CD4-positive, alpha-beta T cell treated with Interleukin-17A for 4 hours (primary cell): ENCODE measurements around the gene CYB5A.
"Not testable (repeated sequence)": the region's sequence is repeated elsewhere in the genome, so short reads cannot be mapped to it uniquely, and the experiment has no call there.

Source experiments
- DNase-seq: peaks from one replicate; pipeline ENCODE4 v3.0.0-alpha.2; 2020; ENCODE audit warnings: mixed read lengths

Gene CYB5A

DNA sequence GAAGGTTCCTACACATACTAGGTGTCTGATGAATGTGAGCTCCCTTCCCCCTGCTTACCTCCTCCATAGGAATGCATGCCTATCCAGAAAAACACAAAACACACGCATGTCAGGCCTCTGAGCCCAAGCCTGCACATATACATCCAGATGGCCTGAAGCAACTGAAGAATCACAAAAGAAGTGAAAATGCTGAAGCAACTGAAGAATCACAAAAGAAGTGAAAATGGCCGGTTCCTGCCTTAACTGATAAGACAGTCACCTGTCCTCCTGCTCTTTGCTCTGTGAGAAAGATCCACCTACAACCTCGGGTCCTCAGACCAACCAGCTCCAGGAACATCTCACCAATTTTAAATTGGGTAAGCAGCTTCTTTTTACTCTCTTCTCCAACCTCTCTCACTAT, 1.2 kb upstream of the CYB5A start:
- not testable (repeated sequence) for DNase-seq

DNA sequence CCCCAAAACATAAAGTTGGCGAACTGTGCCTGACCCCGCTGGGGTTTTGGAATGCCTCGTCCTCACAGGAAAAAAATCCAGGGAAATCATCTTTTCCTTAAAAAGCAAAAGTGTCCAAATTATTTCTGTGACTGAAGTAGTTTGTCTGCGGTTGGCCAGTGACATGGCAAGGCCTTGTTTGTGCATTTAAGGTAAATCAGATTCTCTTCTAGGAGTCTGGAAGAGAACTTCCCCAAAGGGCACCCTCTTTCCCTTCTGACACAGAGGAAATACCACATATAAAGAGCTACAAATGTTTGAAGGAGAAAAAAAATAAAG, 737 bp upstream of the CYB5A start:
- no peak for DNase-seq

DNA sequence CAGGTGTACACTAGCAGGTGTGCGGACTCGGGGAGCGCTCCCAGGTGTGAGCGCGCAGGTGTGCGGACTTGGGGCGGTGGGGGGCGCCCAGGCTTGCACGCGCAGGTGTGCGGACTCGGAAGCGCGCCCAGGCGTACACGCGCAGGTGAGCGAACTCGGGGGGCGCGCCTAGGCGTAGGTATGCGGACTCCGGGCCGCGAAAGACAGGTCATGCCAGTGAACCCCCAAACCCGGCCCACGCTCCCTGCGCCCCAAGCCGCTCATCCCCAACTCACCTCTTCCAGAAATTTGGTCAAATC, 342 bp downstream of the CYB5A start:
- no peak for DNase-seq

DNA sequence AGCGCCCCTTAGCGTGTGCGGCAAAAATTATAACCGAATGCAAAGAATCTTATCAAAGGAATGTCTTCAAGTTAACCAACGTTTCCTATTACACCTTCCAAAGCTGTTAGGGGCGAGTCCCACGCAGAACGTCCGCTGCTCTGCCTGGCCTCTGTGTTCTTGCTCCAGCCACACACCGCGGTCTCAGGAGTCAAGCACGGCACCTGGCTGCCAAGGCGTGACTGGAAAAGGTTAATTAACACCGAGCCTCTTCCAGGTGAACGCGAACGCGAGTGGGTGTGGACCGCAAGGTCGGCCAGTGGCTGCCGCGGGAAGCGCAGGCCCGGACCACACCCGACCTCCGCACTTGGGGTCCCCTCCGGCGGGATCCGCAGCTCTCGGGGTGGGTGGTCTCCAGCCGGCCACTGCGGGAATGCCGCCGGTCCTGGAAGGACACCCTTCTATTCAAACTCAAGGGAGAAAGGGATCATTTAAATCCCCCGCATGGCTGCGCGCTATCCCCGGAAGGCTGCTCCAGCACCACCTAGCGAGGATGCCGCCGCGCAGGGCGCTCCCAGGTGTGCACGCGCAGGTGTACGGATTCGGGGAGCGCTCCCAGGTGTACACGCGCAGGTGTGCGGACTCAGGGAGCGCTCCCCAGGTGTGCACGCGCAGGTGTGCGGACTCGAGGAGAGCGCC, 830 bp downstream of the CYB5A start:
- peak; percentile 53 for DNase-seq

DNA sequence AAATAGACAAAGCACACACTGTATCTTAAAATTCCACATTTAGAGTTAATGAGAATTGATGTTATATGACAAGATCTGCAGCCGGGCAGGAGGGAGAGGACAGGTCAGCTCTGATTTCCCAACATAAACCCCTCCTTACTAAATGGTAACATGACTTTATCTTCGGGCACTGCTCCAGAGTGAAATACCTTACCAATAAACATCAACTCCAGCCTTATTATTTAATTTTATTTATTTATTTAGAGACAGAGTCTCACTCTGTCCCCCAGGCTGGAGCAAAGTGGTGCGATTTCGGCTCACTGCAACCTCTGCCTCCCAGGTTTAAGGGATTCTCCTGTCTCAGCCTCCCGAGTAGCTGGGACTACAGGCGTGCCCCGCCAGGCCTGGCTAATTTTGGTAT, 1.7 kb downstream of the CYB5A start:
- no peak for DNase-seq

DNA sequence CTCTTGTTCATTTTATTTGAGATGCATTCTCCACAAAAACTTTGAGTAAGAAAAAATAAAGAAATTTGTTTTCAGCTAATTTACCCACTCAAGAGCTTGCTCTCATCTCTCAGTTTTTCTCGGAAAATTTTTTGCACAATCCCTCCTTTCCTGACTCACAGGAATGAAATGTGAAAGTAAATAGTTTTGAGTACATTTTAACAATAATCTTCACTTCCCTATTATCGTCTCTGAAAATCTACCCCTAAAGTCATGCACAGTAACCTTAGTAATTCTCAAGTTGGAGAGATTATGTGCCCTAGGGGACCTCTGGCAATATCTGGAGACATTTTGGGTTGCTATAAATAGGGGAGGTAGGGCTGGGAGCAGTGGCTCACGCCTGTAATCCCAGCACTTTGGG, 2.6 kb downstream of the CYB5A start:
- DNase-seq, result no peak

DNA sequence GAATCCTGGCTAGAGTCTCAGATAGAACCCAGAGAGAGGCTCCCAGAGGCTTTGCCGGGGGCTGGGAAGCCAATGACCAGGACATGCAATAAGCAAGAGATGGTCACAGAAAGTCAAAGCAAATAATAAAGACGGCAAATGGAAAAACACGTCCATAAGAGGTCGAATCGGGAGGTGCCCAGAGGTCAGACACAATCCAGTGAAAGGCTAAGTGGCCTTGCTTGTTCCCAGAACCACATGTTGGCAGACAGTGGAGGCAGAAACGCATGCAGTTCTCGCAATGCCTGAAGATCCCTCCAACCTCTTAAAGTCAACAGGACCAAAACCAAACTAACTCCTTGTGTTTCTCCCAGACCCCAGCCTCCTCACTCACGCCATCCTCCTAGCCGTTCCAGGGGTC, 3.0 kb downstream of the CYB5A start:
- no peak for DNase-seq

DNA sequence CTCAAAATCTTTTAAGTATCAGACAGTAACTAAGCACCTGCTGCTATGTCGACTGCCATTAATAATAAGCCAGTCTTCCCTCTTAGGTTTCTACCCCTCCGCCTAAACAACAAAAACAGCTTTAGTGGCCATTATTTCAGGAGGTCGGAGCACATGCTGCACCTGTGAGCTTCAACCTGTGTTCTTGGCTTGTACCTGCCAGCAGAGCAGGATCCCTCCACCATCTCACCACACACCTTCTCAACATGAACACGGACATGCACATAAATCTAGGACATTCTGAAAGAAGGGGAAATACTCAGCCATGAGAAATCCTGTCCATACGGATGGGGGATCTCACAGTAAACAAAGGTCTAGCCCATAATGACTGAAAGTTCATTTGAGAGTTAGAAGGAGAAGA, 3.7 kb downstream of the CYB5A start:
- DNase-seq, result no peak

DNA sequence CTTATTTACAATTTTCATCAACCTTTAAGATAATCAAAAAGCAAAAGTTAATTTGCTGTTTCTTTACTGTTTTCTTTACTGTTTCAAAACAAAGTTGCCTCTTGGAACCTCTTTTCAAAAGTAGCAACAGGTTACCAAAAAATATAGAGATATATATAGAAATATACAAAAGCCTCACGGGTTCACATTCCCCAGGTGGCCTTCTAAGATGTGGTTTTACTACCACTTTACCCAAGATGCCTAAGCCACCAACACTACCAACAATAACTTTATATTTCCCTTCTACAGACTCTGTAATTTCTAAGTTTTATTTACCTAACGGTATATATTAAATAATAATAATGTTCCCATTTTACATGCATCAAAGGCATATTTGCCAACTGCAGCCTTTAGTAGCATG, 4.9 kb downstream of the CYB5A start:
- DNase-seq, result no peak

DNA sequence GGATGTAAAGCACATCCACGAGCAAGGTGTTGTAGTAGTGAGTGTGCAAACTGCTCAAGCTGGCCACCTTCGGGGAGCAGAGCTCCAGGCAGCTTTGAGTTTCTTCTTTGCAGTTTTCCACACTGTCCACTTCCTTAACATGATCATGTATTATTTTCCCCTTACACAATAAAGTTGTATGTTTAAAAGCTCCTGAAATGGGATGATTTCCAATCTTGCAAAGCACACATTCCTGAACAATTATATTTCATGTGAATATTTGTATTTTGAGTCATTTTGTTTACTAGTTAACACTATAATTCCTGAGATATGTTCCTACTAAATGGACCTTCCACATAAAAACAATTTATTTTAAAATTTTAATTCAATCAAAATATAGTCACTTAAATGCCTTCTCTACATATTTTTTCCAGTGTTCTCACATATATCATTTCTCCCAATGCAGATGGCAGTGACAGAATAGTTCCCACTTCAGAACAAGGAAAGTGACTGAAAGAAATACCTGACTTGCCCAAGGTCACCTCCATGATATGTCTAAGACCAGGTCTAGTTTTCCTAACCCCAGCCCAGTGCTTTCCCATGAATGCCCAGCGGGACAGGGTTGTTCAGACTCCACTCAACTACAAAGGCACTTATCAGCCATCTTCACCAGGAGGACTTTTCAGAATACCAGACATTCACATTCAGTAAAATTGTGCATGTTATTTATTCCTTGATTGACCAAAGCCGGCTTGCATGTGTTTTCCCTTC, 5.5 kb downstream of the CYB5A start:
- no peak for DNase-seq

DNA sequence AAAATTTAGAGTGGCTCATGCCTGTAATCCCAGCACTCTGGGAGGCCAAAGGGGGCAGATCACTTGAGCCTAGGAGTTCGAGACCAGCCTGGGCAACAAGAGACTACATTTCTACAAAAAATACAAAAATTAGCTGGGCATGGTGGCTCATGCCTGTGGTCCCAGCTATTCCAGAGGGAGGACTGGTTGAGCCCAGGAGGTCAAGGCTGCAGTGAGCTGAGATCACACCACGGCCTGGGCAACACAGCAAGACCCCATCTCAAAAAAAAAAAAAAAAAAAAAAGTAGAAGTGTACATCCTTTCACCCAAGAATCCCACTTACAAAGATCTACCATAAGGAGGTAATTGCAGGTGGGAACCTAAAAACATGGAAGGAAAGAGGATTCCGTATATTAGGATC, 6.2 kb downstream of the CYB5A start:
- DNase-seq, result not testable (repeated sequence)

DNA sequence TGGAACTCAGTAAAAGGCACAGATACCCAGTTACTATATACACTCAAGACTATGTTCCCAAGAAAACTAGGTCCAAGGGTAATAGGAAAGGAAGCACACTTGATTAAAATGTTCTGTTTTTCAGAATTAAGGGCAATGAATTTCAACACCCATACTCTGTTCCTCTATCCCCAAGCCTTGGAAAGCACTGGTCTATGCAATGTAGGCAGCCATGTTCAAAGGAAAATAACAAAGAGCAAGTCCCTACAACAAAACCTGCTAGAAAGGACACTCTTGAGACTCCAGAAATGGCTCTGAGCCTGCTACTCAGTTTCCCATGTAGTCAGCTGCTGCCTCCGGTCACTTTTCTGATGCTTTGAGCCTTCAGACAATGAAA, 6.8 kb downstream of the CYB5A start:
- DNase-seq, result no peak

DNA sequence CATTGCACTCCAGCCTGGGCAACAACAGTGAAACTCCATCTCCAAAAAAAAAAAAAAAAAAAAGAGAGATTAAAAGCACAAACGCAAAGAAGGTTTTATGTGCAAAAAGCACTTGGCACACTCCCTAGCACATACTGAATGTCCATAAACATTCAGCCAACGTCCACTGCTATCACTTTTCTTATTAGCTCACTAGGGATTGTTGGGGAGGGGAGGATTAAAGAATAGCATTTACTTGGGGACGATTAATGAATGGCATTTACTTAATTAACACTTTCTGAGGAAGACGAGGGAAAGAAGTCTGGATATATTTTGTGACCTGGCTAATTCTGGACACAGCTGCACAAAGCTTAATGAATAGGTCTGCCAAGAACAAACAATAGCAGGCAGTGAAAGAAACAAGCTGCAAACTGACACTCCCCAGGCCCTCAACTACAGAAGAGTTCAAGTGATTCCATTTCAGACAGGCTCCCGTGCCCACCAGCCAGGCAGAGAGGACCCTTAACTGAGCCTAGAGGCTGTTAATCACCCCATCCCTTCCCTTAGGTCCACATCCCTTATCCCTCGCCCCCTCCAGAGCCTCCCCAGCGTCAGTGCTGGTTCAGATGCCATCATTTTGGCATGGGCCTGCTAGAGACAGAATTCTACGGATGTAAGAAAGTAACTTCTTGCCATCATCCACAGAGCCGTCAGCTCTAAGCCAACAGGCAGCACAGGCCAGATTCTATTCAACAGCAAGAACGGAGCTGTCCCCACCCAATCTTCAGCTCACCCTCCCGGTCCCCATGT, 7.4 kb downstream of the CYB5A start:
- no peak for DNase-seq

DNA sequence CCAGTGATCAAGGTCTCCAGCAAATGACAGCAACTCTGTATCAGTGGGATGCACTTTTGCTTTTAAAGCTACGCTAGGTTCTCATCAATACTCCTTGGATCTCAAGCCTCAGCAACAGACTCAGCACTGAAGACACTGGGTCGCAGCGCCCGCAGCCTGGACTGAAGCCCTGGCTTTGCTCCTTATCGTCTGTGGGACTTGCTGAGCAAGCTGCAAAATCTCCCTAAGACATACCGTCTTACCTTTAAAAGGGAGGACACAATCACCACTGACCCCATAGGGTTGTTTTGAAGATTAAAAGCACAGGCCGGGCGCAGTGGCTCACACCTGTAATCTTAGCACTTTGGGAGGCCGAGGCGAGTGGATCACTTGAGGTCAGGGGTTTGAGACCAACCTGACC, 8.1 kb downstream of the CYB5A start:
- DNase-seq, result no peak

DNA sequence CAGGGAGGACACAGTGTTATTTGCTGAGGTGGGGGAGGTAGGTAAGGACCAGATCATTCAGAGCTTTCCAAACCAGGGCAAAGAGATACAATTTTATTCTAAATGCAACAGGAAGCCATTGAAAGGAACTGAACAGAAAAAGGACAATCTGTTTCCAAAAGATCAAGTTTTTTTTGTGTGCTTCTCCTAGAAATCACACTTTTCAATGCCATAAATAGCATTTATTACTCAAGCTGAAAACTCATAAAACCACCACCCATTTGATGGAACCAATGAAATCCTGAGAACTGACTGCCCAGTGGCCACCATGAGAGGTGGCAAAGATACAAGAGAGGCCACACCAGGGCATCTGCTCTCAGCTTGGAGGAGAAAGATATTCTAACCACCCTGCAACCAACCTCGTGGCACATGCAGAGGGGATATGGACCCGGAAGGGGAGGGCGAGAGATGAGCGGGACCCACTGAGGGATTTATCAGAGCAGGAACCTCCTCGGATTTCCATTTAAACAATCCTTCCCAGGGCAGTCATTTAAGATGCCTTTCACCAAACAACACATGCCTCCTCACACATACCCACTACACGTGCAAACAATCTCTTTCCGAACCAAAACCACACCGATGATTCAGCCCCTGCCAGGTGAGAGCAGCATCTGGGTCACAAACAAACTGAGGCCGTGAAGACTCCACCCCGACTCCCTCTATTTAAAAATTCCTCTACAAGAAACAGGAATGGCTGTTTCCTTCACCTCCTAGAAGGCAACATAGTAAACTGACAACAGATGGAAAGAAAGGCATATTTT, 8.8 kb downstream of the CYB5A start:
- peak; percentile 27 for DNase-seq

DNA sequence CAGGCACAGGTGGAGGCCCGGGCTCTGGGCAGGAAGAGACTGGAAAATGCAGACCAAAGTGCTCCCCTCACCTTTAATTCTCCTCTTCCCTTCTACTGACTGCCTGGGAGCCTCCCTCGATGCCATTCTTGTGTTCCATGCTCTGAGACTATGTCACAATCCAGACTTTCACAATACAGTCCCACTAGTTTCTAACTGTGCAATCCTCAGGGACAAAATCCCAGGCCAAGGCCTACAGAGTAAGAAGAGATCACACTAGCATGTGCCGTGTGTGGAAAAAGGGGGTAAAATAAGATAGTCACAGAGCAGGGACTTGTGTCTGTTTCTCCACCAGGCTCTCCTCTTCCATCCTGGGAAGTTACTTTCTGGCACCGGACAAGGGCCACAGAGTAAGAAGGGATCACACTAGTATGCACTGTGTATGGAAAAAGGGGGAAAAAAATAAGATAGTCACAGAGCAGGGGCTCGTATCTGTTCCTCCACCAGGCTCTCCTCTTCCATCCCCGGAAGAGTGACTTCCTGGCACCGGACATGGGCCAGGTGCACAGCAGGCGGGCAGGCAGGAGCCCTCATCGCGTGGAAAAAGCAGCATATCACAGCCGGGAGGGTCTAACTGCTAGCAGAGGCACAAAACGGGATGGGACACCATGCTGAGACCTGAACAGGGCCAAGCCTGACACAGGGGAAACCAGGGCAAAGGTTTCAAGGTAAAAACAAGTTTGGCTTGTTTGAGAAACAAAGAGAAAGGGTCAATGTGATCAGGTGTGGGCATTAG, 9.6 kb downstream of the CYB5A start:
- no peak for DNase-seq

DNA sequence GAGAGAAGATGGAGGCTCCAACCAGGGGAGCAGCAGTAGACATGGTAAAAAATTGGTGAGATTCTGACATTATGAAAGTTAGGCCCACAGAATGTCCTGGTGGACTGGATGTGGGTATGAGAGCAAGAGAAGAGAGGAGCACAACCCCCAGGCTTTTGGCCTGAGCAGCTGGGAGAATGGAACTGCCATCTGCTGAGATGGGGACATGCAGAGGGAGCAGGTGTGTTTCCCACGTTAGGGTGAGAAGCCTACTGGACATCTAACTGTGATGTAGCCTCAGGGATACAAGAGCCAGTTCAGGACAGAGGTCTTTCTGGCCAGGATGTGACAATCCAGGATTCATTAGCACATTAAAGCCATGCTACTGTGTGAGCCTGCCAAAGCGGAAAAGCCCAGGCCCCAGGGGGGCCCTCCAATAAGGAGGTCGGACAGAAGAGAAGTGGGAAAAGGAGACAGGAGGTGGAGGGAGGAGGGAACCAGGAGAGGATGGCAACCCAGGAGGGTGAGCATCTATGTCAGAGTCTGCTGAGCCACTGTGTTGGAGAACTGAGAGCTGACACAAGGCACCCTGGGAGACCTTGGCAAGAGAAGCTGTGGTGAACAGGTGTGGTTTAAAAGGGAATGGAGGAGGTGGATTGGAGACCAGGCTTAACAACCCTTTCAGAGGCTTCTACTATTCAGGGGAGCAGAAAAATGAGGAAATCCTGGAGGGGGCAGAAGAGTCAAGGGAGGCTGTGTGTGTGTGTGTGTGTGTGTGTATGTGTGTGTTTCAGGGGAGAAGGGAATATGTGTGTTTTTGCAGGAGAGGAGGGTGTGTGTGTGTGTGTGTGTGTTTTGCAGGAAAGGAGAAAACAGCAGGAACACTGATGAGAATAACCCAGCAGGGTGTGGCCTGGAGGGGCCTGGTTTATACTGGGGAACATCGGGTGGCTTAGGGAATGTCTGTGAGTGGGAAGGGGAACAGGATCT, 10.5 kb downstream of the CYB5A start:
- DNase-seq, result no peak

DNA sequence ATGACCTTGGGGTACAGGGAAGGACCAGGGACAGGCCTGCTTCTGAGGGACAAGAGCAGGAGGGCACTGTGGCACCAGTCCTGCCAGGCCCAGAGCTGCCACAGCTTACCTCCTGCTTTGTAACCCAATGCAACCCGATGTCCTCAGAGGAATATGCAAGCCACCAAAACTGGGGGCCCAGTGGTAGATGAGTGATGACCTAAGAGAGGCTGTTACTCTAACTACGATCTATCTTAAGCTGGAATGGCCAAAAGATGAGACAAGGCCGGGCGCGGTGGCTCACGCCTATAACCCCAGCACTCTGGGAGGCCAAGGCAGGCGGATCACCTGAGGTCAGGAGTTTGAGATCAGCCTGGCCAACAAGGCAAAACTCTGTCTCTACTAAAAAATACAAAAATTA, 12.8 kb downstream of the CYB5A start:
- no peak for DNase-seq

DNA sequence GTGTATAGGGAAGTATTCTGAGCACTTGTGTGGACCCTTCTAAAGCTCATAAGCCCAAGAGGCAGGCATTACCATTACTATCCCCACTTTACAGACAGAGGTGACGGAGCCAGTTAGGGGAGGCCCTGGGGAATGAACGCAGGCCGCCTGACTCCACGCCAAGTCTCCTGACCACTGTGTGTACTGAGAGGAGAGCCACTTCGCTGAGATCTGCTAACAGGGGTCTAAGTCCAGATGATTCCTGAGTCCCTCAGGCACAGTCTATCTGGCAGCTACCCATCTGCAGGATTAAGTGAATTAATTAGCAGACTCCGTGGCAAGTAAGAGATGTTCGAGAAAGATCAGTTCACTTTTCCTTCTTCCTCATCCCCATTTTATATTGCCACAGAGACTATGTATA, 13.7 kb downstream of the CYB5A start:
- DNase-seq, result no peak

DNA sequence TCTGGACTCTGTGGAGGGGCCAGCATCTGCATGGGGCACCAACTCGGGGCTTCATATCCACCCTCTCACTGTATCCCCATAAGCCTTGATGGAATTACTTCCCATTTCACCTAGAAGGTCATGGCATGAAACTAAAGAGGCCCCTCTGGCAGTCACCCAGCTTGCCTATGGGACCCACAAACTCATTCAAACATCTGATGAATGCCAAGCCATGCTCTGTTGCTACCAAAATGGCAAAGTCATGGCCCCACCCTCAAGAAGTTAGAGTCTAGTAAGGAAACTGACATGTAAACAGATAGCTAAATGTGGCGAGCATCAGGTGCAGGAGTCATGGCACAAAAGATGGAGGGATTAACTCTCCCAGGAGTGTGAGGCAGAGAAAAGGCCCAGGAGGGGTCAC, 14.5 kb downstream of the CYB5A start:
- DNase-seq, result no peak

DNA sequence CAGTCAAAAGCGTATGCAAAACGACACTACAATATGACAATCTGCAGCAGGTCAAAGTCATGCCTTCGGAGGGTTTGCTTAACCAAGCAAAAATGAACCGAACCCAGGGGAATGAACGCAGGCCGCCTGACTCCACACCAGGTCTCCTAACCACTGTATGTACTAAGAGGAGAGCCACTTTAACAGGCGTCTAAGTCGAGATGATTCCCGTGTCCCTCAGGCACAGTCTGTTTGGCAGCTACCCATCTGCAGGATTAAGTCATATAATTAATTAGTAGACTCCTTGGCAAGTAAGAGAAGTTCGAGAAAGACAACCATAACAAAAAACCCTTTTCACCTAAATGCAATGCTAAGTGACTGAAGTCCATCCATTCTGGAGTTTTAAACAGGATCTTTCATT, 15.2 kb downstream of the CYB5A start:
- no peak for DNase-seq

DNA sequence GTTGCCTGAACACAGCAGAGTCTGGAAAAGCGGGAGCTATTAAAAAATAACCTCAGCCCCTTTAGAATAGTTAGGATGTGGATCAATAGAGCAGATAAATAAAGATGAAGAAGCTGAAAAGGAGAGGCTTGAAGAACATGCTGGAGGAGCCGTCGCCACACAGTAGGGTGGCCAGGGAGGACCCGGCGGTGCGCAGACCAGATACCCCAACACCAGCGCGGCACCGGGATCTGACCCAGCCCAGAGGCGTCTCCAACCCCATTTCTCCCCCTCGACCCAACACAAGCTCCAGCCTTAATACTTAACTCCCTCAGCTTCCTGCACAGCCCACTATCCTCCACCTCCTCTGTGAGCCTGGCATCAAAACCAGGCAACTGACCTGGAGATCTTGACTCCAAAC, 16.0 kb downstream of the CYB5A start:
- DNase-seq, result no peak
